WTC11 (cell line): ENCODE measurements around the gene MCEMP1. TPM values are rescaled to one million over a fixed set of nuclear protein-coding genes. Genes with fewer than 3 reads are reported as not detected.

ENCODE experiments used
- ATAC-seq: fragments of 200-7000 bp; cut with Tn5 transposase; 2 replicates; pipeline ENCODE4 v1.10.0; 2021; ENCODE audit warnings: mild to moderate bottlenecking, moderate library complexity
- CTCF ChIA-PET: fragments of 300-600 bp; sonication (Branson Sonifier 250); formaldehyde crosslinking; loops from one replicate; lab custom pipeline; 2021; ENCODE audit warnings: antibody characterized with exemption; lab: Charles Lee
- POLR2A ChIA-PET: fragments of 350-600 bp; sonication (Branson Sonifier 250); formaldehyde crosslinking; loops from one replicate; lab custom pipeline; 2021; ENCODE audit warnings: antibody characterized with exemption; lab: Charles Lee
- DNase-seq: peaks from one replicate; pipeline ENCODE4 v3.0.0; 2021; ENCODE audit warnings: low spot score
- H3K27ac Mint-ChIP-seq: 2 replicates; pipeline ENCODE4 v1.8.0; 2021; ENCODE audit warnings: mixed read lengths
- H3K27me3 Mint-ChIP-seq: 2 replicates; pipeline ENCODE4 v1.8.0; 2021; ENCODE audit warnings: low read depth, mild to moderate bottlenecking, moderate library complexity, mixed read lengths
- H3K36me3 Mint-ChIP-seq: 2 replicates; pipeline ENCODE4 v1.8.0; 2021; ENCODE audit warnings: mixed read lengths
- H3K4me1 Mint-ChIP-seq: 2 replicates; pipeline ENCODE4 v1.8.0; 2022; ENCODE audit warnings: mixed read lengths
- H3K4me3 Mint-ChIP-seq: 2 replicates; pipeline ENCODE4 v1.8.0; 2021; ENCODE audit warnings: mild to moderate bottlenecking, moderate library complexity, mixed read lengths
- H3K9me3 Mint-ChIP-seq: 2 replicates; pipeline ENCODE4 v1.8.0; 2021; ENCODE audit warnings: mixed read lengths
- CBFB ChIP-seq: sonication (generic); formaldehyde crosslinking; IDR thresholded peaks from 2 replicates; pipeline ENCODE4 v1.8.1; 2022; ENCODE audit warnings: mild to moderate bottlenecking, low read depth, missing genetic modification reagents
- CDX4 ChIP-seq: fragments of 250-450 bp; sonication (Bioruptor Pico); IDR thresholded peaks from 2 replicates; pipeline ENCODE4 v1.9.0; 2021; ENCODE audit warnings: moderate library complexity, mild to moderate bottlenecking, inconsistent platforms, borderline replicate concordance
- CREB1 ChIP-seq: sonication (generic); formaldehyde crosslinking; IDR thresholded peaks from 2 replicates; pipeline ENCODE4 v1.8.0; 2023; ENCODE audit warnings: mild to moderate bottlenecking, missing genetic modification reagents
- E2F1 ChIP-seq: sonication (generic); formaldehyde crosslinking; IDR thresholded peaks from 2 replicates; pipeline ENCODE4 v1.8.0; 2022; ENCODE audit warnings: mild to moderate bottlenecking, missing genetic modification reagents
- E2F5 ChIP-seq: sonication (generic); formaldehyde crosslinking; IDR thresholded peaks from 2 replicates; pipeline ENCODE4 v1.8.1; 2022; ENCODE audit warnings: mild to moderate bottlenecking, moderate library complexity, missing genetic modification reagents
- EMX1 ChIP-seq: fragments of 250-450 bp; sonication (Bioruptor Pico); IDR thresholded peaks from 2 replicates; pipeline ENCODE4 v1.8.0; 2021; ENCODE audit warnings: mild to moderate bottlenecking
- FOXK1 ChIP-seq: sonication (generic); formaldehyde crosslinking; IDR thresholded peaks from 2 replicates; pipeline ENCODE4 v1.8.0; 2022; ENCODE audit warnings: mild to moderate bottlenecking, moderate library complexity, missing genetic modification reagents
- HMGA2 ChIP-seq: fragments of 250-450 bp; sonication (Bioruptor Pico); IDR thresholded peaks from 2 replicates; pipeline ENCODE4 v1.4.0; 2021; ENCODE audit warnings: mild to moderate bottlenecking, moderate library complexity
- JAZF1 ChIP-seq: fragments of 250-450 bp; sonication (Bioruptor Pico); IDR thresholded peaks from 2 replicates; pipeline ENCODE4 v1.9.0; 2021; ENCODE audit warnings: moderate library complexity, mild to moderate bottlenecking, inconsistent platforms
- KAT7 ChIP-seq: sonication (generic); formaldehyde crosslinking; IDR thresholded peaks from 2 replicates; pipeline ENCODE4 v1.8.1; 2023; ENCODE audit warnings: missing genetic modification reagents, mild to moderate bottlenecking, borderline replicate concordance
- MYBL2 ChIP-seq: sonication (generic); formaldehyde crosslinking; IDR thresholded peaks from 2 replicates; pipeline ENCODE4 v1.8.1; 2023; ENCODE audit warnings: mild to moderate bottlenecking, moderate library complexity, missing genetic modification reagents
- NFYB ChIP-seq: sonication (generic); formaldehyde crosslinking; conservative IDR thresholded peaks from 2 replicates; pipeline ENCODE4 v1.8.0; 2022; ENCODE audit warnings: low read depth, missing genetic modification reagents
- NR1H2 ChIP-seq: sonication (generic); formaldehyde crosslinking; IDR thresholded peaks from 2 replicates; pipeline ENCODE4 v1.9.0; 2021; ENCODE audit warnings: mild to moderate bottlenecking, moderate library complexity, missing genetic modification reagents
- PRDM15 ChIP-seq: sonication (generic); formaldehyde crosslinking; IDR thresholded peaks from 2 replicates; pipeline ENCODE4 v1.8.0; 2022; ENCODE audit warnings: missing genetic modification reagents
- SMAD4 ChIP-seq: sonication (generic); formaldehyde crosslinking; IDR thresholded peaks from 2 replicates; pipeline ENCODE4 v1.8.0; 2022; ENCODE audit warnings: mild to moderate bottlenecking, missing genetic modification reagents
- USF2 ChIP-seq: sonication (generic); formaldehyde crosslinking; IDR thresholded peaks from 2 replicates; pipeline ENCODE4 v1.8.1; 2023; ENCODE audit warnings: mild to moderate bottlenecking, missing genetic modification reagents, moderate library complexity
- ZMAT4 ChIP-seq: fragments of 250-450 bp; sonication (Bioruptor Pico); IDR thresholded peaks from 2 replicates; pipeline ENCODE4 v1.9.0; 2021; ENCODE audit warnings: mild to moderate bottlenecking
- ZNF281 ChIP-seq: sonication (generic); formaldehyde crosslinking; IDR thresholded peaks from 2 replicates; pipeline ENCODE4 v1.8.0; 2023; ENCODE audit warnings: mild to moderate bottlenecking, missing genetic modification reagents
- ZNF423 ChIP-seq: fragments of 250-450 bp; sonication (Bioruptor Pico); IDR thresholded peaks from 2 replicates; pipeline ENCODE4 v2.1.2; 2022; ENCODE audit warnings: mild to moderate bottlenecking, moderate library complexity
- ZNF512 ChIP-seq: sonication (generic); formaldehyde crosslinking; IDR thresholded peaks from 2 replicates; pipeline ENCODE4 v1.8.1; 2022; ENCODE audit warnings: missing genetic modification reagents, borderline replicate concordance
- ZNF671 ChIP-seq: fragments of 250-450 bp; sonication (Bioruptor Pico); IDR thresholded peaks from 2 replicates; pipeline ENCODE4 v1.8.0; 2021; ENCODE audit warnings: mild to moderate bottlenecking
- total RNA-seq: library from RNA; stranded (reverse); gene quantifications from 3 replicates; pipeline ENCODE4 v1.2.3, GENCODE V29; 2021

MCEMP1 gene
- total RNA-seq, 1 experiment from 2014 or later = not detected

GRCh38 chr19:7642295-7643030 is 34.4 kb upstream of the MCEMP1 start:
- Mint-ChIP-seq H3K27me3 (no peaks in the 10 kb centered on the region), H3K4me3 (no peak overlapping the region), H3K27ac (no peak overlapping the region), H3K4me1 (no peaks in the 10 kb centered on the region), H3K9me3 (peaks cover 8% of the 10 kb centered on the region), H3K36me3 (peaks cover 7% of the 10 kb centered on the region; the same call in 1 of the 2 replicates)
- CTCF ChIA-PET = interaction anchor here (0.5 to 2.8 kb wide), 7 partner anchors 35 to 353 kb away, joined by 3 to 37 read pairs (median 6); partner anchors contain the start of gene TRAPPC5
- POLR2A ChIA-PET = no interaction called here
- DNase-seq = no peak
- ATAC-seq = no peak
- TF ChIP-seq CREB1 (CRISPR knock-in tag) = no peak
- no peak for TF ChIP-seq EMX1 (CRISPR knock-in tag)
- no peak for TF ChIP-seq SMAD4 (CRISPR knock-in tag)
- TF ChIP-seq ZMAT4 = no peak
- no peak for TF ChIP-seq FOXK1 (CRISPR knock-in tag)
- no peak for TF ChIP-seq USF2
- no peak for TF ChIP-seq NFYB
- no peak for TF ChIP-seq CBFB (CRISPR knock-in tag)
- TF ChIP-seq JAZF1 = no peak
- no peak for TF ChIP-seq CDX4 (CRISPR knock-in tag)
- TF ChIP-seq KAT7 = no peak
- TF ChIP-seq ZNF281 (CRISPR knock-in tag) = no peak
- TF ChIP-seq HMGA2 (CRISPR knock-in tag) = no peak
- TF ChIP-seq MYBL2 (CRISPR knock-in tag) = no peak

GRCh38 chr19:7643031-7643415 is 33.9 kb upstream of the MCEMP1 start:
- no peak overlapping the region for H3K27ac Mint-ChIP-seq
- ATAC-seq = no peak
- no peak for DNase-seq
- H3K36me3 Mint-ChIP-seq = peaks cover 7% of the 10 kb centered on the region; the same call in 1 of the 2 replicates
- no peaks in the 10 kb centered on the region for H3K27me3 Mint-ChIP-seq
- H3K4me3 Mint-ChIP-seq = no peak overlapping the region
- peaks cover 8% of the 10 kb centered on the region for H3K9me3 Mint-ChIP-seq
- no peaks in the 10 kb centered on the region for H3K4me1 Mint-ChIP-seq
- ChIA-PET POLR2A (no interaction called here), CTCF (interaction anchor here (1.4 to 2.8 kb wide), 3 partner anchors 38 to 157 kb away, joined by 3 to 37 read pairs (median 6); partner anchors contain the start of gene TRAPPC5)
- TF ChIP-seq ZNF671 (CRISPR knock-in tag) = no peak
- TF ChIP-seq E2F1 (CRISPR knock-in tag) = no peak
- TF ChIP-seq PRDM15 (CRISPR knock-in tag) = no peak
- TF ChIP-seq ZNF423 = no peak
- TF ChIP-seq E2F5 (CRISPR knock-in tag) = no peak
- no peak for TF ChIP-seq ZNF512
- TF ChIP-seq SMAD4 (CRISPR knock-in tag) = no peak
- no peak for TF ChIP-seq NR1H2 (CRISPR knock-in tag)
